Measurements from ENCODE around the gene DUSP6.

- no peak for TF ChIP-seq EZH2 (IDR thresholded peaks at IDR 0.05; ENCODE audit: insufficient read depth, poor library complexity, severe bottlenecking)
- no peak for TF ChIP-seq EZH2phosphoT487 (IDR thresholded peaks at IDR 0.05; ENCODE audit: insufficient read depth, low read depth)
Measured at GRCh38 chr12:89390802-89391673, 38.7 kb upstream of the DUSP6 start.
